Heart left ventricle (tissue), 13 donors: ENCODE data around the gene CERT1.

Experiments used
- POLR2A ChIP-seq, 2 donors: fragments of 450-650 bp; IDR thresholded peaks; one replicate each; pipeline ENCODE4 v1.6.1; 2017; ENCODE audit warnings: antibody characterized with exemption in 2 of 2, mild to moderate bottlenecking in 2 of 2, moderate library complexity in 2 of 2
- TF ChIP-seq, protein P1 (sequence below), 12 donors: fragments of 200-600 bp; sonication (generic) in 4 of 12; IDR thresholded peaks; one replicate each; pipeline versions ENCODE4 v1.5.0 to v1.8.0; 2018 to 2022; ENCODE audit warnings: antibody characterized with exemption in 12 of 12, mild to moderate bottlenecking in 5 of 12
- donor health status: ischemic (EF 13 %, LVEDD 7.1; RV severe dilation, severe dysfunction).
- donor health status: DM: no; HTN: yes; CAD: no.
- donor health status: DM: no; HTN: no; CAD: no.
- donor health status: ischemic (EF 25% LVEDD 6.9; RV normal size, moderate dysfunction).
- donor health status: ischemic (EF 25% LVEDD 5.7; RV mildly dilated, moderate dysfunction).
- donor health status: ischemic (EF 35%, LVEDD 5.7; RV mildly dilated, moderate dysfunction).
- donor health status: nonischemic (EF 11% LVEDD 7.7; RV severe dilation, severe dysfunction).
- donor health status: DM: yes; HTN: yes; CAD: no.
- donor health status: PGD.
- donor health status: ischemic (EF 29% LVEDD 5.4; RV normal size, mild dysfunction).
- donor health status: nonischemic (EF 23%, LVEDD 6.1; RV moderate dilation, normal function).

DNA sequence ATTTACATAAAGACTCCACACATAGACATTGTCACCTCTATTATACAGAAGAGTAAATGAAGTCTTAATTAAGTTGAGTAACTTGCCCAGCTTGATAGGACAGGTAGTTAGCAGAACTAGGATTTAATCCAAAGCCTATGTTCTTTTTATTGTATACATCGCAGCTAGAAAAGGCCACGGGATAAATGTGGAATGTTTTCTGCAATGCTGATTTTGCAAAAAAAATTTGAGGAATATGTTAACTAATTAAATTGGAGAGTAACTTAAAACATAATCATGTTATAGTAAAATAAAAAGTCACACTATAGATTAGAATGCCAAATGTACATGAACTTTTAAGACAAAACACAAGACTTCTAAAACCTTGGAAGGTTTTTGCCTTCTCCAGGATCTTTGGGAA, 41.3 kb upstream of the CERT1 start:
- TF ChIP-seq, protein P1, sequence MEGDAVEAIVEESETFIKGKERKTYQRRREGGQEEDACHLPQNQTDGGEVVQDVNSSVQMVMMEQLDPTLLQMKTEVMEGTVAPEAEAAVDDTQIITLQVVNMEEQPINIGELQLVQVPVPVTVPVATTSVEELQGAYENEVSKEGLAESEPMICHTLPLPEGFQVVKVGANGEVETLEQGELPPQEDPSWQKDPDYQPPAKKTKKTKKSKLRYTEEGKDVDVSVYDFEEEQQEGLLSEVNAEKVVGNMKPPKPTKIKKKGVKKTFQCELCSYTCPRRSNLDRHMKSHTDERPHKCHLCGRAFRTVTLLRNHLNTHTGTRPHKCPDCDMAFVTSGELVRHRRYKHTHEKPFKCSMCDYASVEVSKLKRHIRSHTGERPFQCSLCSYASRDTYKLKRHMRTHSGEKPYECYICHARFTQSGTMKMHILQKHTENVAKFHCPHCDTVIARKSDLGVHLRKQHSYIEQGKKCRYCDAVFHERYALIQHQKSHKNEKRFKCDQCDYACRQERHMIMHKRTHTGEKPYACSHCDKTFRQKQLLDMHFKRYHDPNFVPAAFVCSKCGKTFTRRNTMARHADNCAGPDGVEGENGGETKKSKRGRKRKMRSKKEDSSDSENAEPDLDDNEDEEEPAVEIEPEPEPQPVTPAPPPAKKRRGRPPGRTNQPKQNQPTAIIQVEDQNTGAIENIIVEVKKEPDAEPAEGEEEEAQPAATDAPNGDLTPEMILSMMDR (IDR thresholded peaks at IDR 0.05) = no peak
- no peak for TF ChIP-seq POLR2A (IDR thresholded peaks at IDR 0.05)
